Spinal cord (tissue), 10 donors: ENCODE data around the gene GRB2. TPM values are rescaled to one million over a fixed set of nuclear protein-coding genes. Genes with fewer than 3 reads are reported as not detected.
"Not testable (repeated sequence)": the region's sequence is repeated elsewhere in the genome, so short reads cannot be mapped to it uniquely, and the experiment has no call there.

Experiments used
- DNase-seq, 6 donors: peaks; one replicate each; pipeline versions ENCODE4 v3.0.0 to v3.0.0-alpha.2; 2013 to 2015; ENCODE audit warnings: low spot score in 6 of 6, low read depth in 4 of 6
- H3K27ac ChIP-seq: one replicate; pipeline ENCODE4 v1.5.1; 2013; ENCODE audit warnings: low read depth, low read length, control low read depth
- H3K27me3 ChIP-seq: one replicate; pipeline ENCODE4 v1.6.1; 2013; ENCODE audit warnings: low read length; ENCODE audit not compliant: control insufficient read depth, insufficient read depth
- H3K36me3 ChIP-seq: one replicate; pipeline ENCODE4 v1.6.1; 2013; ENCODE audit warnings: low read length; ENCODE audit not compliant: control insufficient read depth, insufficient read depth
- H3K4me1 ChIP-seq: one replicate; pipeline ENCODE4 v1.6.1; 2013; ENCODE audit warnings: low read length; ENCODE audit not compliant: control insufficient read depth, insufficient read depth
- H3K4me3 ChIP-seq: one replicate; pipeline ENCODE4 v1.5.1; 2013; ENCODE audit warnings: low read depth, low read length, control low read depth
- H3K9me3 ChIP-seq: one replicate; pipeline ENCODE4 v1.6.1; 2013; ENCODE audit warnings: low read length; ENCODE audit not compliant: control insufficient read depth, insufficient read depth
- WGBS: methylation state at CpG from one replicate; pipeline ENCODE4 v1.1.5; 2013; ENCODE audit warnings: missing lambda C conversion rate; ENCODE audit not compliant: insufficient coverage; 5-methylcytosine and 5-hydroxymethylcytosine counted together
- polyA plus RNA-seq, 2 donors: library from polyadenylated mRNA; unstranded; fragments of 120-200 nt; gene quantifications; one replicate each; pipeline ENCODE4 v1.2.1, GENCODE V29; 2013; ENCODE audit not compliant: insufficient read length in 2 of 2
- total RNA-seq, 2 donors: library from RNA; depleted of rRNA in 1 of 2; stranded (reverse); fragments of 120-200 nt in 1 of 2; fragments of >200 nt in 1 of 2; gene quantifications; one replicate each; pipeline versions ENCODE4 v1.2.3 to v1.2.4, GENCODE V29; 2013 to 2014
- donor health status: healthy.

The GRB2 gene
- total and polyA plus RNA-seq, 4 donors, result 86.6 to 205 (median 130) TPM

- H3K36me3 ChIP-seq, result no peaks in the 10 kb centered on the region
- no peaks in the 10 kb centered on the region for H3K27me3 ChIP-seq
- no peak overlapping the region for H3K27ac ChIP-seq
- H3K9me3 ChIP-seq, result no peaks in the 10 kb centered on the region
- peaks cover 12% of the 10 kb centered on the region for H3K4me1 ChIP-seq
- no peak overlapping the region for H3K4me3 ChIP-seq
- 42% methylated on average over 5 of the region's 6 CpGs for WGBS
- DNase-seq, result no peak
Observed at GRCh38 chr17:75346906-75347305, 58.6 kb downstream of the GRB2 start.

GRCh38 chr17:75346368-75346767 is 59.1 kb downstream of the GRB2 start:
- not testable (repeated sequence) for H3K27ac ChIP-seq, DNase-seq, H3K36me3 ChIP-seq, H3K4me3 ChIP-seq, H3K9me3 ChIP-seq, H3K27me3 ChIP-seq
- WGBS, result 81% methylated on average over 6 of the region's 9 CpGs
- peaks cover 11% of the 10 kb centered on the region for H3K4me1 ChIP-seq

- no peaks in the 10 kb centered on the region for H3K9me3 ChIP-seq
- H3K4me3 ChIP-seq, result no peak overlapping the region
- no peaks in the 10 kb centered on the region for H3K36me3 ChIP-seq
- WGBS, result 27% methylated on average over 4 of the region's 8 CpGs
- no peak for DNase-seq
- H3K27ac ChIP-seq, result no peak overlapping the region
- no peaks in the 10 kb centered on the region for H3K27me3 ChIP-seq
- peaks cover 11% of the 10 kb centered on the region for H3K4me1 ChIP-seq
Observed at GRCh38 chr17:75345514-75346167, 59.8 kb downstream of the GRB2 start.

- H3K27me3 ChIP-seq, result no peaks in the 10 kb centered on the region
- no peaks in the 10 kb centered on the region for H3K36me3 ChIP-seq
- H3K4me1 ChIP-seq, result peaks cover 11% of the 10 kb centered on the region
- no peak overlapping the region for H3K4me3 ChIP-seq
- H3K9me3 ChIP-seq, result no peaks in the 10 kb centered on the region
- DNase-seq, result no peak
- no peak overlapping the region for H3K27ac ChIP-seq
- WGBS, result 50% methylated on average over 2 of the region's 5 CpGs
Observed at GRCh38 chr17:75344666-75345065, 60.8 kb downstream of the GRB2 start.

GRCh38 chr17:75342996-75343395 is 62.5 kb downstream of the GRB2 start:
- no CpG with 5 or more reads among the region's 3 CpGs for WGBS
- Histone ChIP-seq H3K27me3 (no peaks in the 10 kb centered on the region), H3K9me3 (no peaks in the 10 kb centered on the region), H3K27ac (no peak overlapping the region), H3K36me3 (no peaks in the 10 kb centered on the region), H3K4me1 (peaks cover 11% of the 10 kb centered on the region), H3K4me3 (no peak overlapping the region)
- DNase-seq, result no peak

GRCh38 chr17:75341784-75342486 is 63.5 kb downstream of the GRB2 start:
- H3K27me3 ChIP-seq, result no peaks in the 10 kb centered on the region
- no peaks in the 10 kb centered on the region for H3K9me3 ChIP-seq
- DNase-seq, result peak in 1 of 6 donors; percentile 45
- no peak overlapping the region for H3K4me3 ChIP-seq
- 76% methylated on average over 5 of the region's 9 CpGs for WGBS
- H3K27ac ChIP-seq, result no peak overlapping the region
- no peaks in the 10 kb centered on the region for H3K36me3 ChIP-seq
- H3K4me1 ChIP-seq, result peaks cover 10% of the 10 kb centered on the region

GRCh38 chr17:75340631-75341030 is 64.8 kb downstream of the GRB2 start:
- H3K9me3 ChIP-seq, result no peaks in the 10 kb centered on the region
- H3K36me3 ChIP-seq, result no peaks in the 10 kb centered on the region
- H3K4me1 ChIP-seq, result peaks cover under 1% of the 10 kb centered on the region
- H3K4me3 ChIP-seq, result no peak overlapping the region
- 79% methylated on average over 3 of the region's 5 CpGs for WGBS
- DNase-seq, result peak in 2 of 6 donors; percentile 57 to 79
- H3K27ac ChIP-seq, result no peak overlapping the region
- H3K27me3 ChIP-seq, result no peaks in the 10 kb centered on the region

- H3K9me3 ChIP-seq, result no peaks in the 10 kb centered on the region
- H3K4me1 ChIP-seq, result no peaks in the 10 kb centered on the region
- DNase-seq, result peak in 2 of 6 donors; percentile 43 to 73
- H3K27me3 ChIP-seq, result no peaks in the 10 kb centered on the region
- WGBS, result 60% methylated on average over 1 of the region's 3 CpGs
- no peak overlapping the region for H3K27ac ChIP-seq
- H3K36me3 ChIP-seq, result no peaks in the 10 kb centered on the region
- H3K4me3 ChIP-seq, result no peak overlapping the region
Observed at GRCh38 chr17:75339971-75340370, 65.5 kb downstream of the GRB2 start.

GRCh38 chr17:75338335-75338734 is 67.1 kb downstream of the GRB2 start:
- WGBS, result 82% methylated on average over 5 of the region's 6 CpGs
- Histone ChIP-seq H3K27me3 (no peaks in the 10 kb centered on the region), H3K36me3 (no peaks in the 10 kb centered on the region), H3K27ac (no peak overlapping the region), H3K4me1 (no peaks in the 10 kb centered on the region), H3K4me3 (no peak overlapping the region), H3K9me3 (no peaks in the 10 kb centered on the region)
- DNase-seq, result no peak

GRCh38 chr17:75335315-75335714 is 70.2 kb downstream of the GRB2 start:
- no peaks in the 10 kb centered on the region for H3K9me3 ChIP-seq
- no peaks in the 10 kb centered on the region for H3K27me3 ChIP-seq
- no peak overlapping the region for H3K4me3 ChIP-seq
- H3K4me1 ChIP-seq, result no peaks in the 10 kb centered on the region
- H3K36me3 ChIP-seq, result peaks cover 2% of the 10 kb centered on the region
- 84% methylated on average over 3 of the region's 3 CpGs for WGBS
- DNase-seq, result no peak
- H3K27ac ChIP-seq, result no peak overlapping the region
